PC-3 (cell line): ENCODE results near the gene TUBB8.

Experiments
- EZH2phosphoT487 ChIP-seq: fragments of 300-600 bp; sonication (generic); IDR thresholded peaks from 2 replicates; pipeline ENCODE4 v1.6.1; 2018; ENCODE audit warnings: mild to moderate bottlenecking, antibody characterized with exemption, low read length, borderline replicate concordance
- TF ChIP-seq, protein P1 (sequence below): fragments of 300-600 bp; sonication (generic); conservative IDR thresholded peaks from 2 replicates; pipeline ENCODE4 v1.5.1; 2017; ENCODE audit warnings: antibody characterized with exemption, low read depth, mild to moderate bottlenecking, low read length

DNA sequence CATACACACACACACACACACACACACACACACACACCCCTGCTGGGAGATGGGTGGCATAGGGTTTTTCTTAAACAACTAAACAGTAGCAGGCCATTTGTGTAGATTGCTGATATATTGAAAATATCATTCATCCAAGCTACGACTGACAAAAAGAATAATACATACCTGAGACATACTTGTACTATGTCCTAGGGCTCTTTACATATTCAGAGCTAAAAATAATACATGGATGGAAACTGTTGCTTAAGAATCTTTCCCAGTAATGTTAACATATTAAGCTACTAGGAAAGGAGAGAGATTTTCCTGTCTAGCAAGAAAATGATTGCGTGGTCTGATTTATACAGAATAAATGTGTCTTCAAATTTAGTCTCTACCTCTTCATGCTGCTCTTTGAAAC lies 40.2 kb upstream of the TUBB8 start:
- no peak for TF ChIP-seq EZH2phosphoT487
- TF ChIP-seq, protein P1, sequence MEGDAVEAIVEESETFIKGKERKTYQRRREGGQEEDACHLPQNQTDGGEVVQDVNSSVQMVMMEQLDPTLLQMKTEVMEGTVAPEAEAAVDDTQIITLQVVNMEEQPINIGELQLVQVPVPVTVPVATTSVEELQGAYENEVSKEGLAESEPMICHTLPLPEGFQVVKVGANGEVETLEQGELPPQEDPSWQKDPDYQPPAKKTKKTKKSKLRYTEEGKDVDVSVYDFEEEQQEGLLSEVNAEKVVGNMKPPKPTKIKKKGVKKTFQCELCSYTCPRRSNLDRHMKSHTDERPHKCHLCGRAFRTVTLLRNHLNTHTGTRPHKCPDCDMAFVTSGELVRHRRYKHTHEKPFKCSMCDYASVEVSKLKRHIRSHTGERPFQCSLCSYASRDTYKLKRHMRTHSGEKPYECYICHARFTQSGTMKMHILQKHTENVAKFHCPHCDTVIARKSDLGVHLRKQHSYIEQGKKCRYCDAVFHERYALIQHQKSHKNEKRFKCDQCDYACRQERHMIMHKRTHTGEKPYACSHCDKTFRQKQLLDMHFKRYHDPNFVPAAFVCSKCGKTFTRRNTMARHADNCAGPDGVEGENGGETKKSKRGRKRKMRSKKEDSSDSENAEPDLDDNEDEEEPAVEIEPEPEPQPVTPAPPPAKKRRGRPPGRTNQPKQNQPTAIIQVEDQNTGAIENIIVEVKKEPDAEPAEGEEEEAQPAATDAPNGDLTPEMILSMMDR: no peak
